Right ventricle myocardium superior (tissue), 1 donor: ENCODE results near the gene OR6V1. TPM values are rescaled to one million over a fixed set of nuclear protein-coding genes. Genes with fewer than 3 reads are reported as not detected.
A peak's percentile ranks its signal among the peaks of the same experiment; 100 is the strongest.

ENCODE experiments used
- ATAC-seq: fragments of 200-7000 bp; cut with Tn5 transposase; one replicate; pipeline ENCODE4 v1.9.1; 2020; ENCODE audit warnings: mild to moderate bottlenecking; ENCODE audit not compliant: poor library complexity
- DNase-seq: peaks from one replicate; pipeline ENCODE4 v3.0.0-alpha.2; 2020
- intact Hi-C: fragments of 100-400 bp; cut with DNase I; formaldehyde crosslinking; loops from one replicate; pipeline ENCODE4 v1.11.2; 2022
- long read RNA-seq: library from polyadenylated mRNA; unstranded; transcript quantifications from one replicate; pipeline ENCODE4 v2.0.0, GENCODE V29; 2021
- total RNA-seq: library from RNA; stranded (reverse); fragmentation: NEBNext Ultra II Directional; extraction: Animal tissue kit (Norgen Biotek cat#: 25700); gene quantifications from one replicate; pipeline ENCODE4 v1.2.1, GENCODE V29; 2021
- donor health status: DM: no; HTN: yes; CAD: no; lungs with severe emphysema.

Gene OR6V1
- total RNA-seq, result not detected
- long read RNA-seq, result 0 reads

GRCh38 chr7:143052041-143052440 is at the start of gene OR6V1:
TSS of gene OR6V1 (plus strand) at chr7:143052341. CDS start at chr7:143052341, 0 bp downstream.
- DNase-seq (no peak), ATAC-seq (no peak)
- intact Hi-C loops, result no loop called here

- ATAC-seq (no peak), DNase-seq (no peak)
- intact Hi-C loops, result loop anchor here (10.0 kb wide), 1 partner anchor 148 kb away; the partner anchor contains the start of gene EPHB6
These were observed 49.2 kb upstream of the OR6V1 start for GRCh38 chr7:143002898-143003297.

- intact Hi-C loops, result loop anchor here (10.0 kb wide), 1 partner anchor 149 kb away; the partner anchor contains the start of gene EPHB6
- ATAC-seq, result peak; percentile 64
- no peak for DNase-seq
These were observed 48.6 kb upstream of the OR6V1 start for GRCh38 chr7:143003393-143004051.

- intact Hi-C loops, result loop anchor here (5.0 to 10.0 kb wide), 3 partner anchors 151 to 302 kb away; partner anchors contain the start of gene EPHB6
- DNase-seq (no peak), ATAC-seq (no peak)
These were observed 46.4 kb upstream of the OR6V1 start for GRCh38 chr7:143005632-143006260.

- intact Hi-C loops, result loop anchor here (5.0 to 10.0 kb wide), 3 partner anchors 153 to 299 kb away; partner anchors contain the start of gene EPHB6
- peak; percentile 95 for ATAC-seq
These were observed 43.9 kb upstream of the OR6V1 start for GRCh38 chr7:143008007-143008901.

GRCh38 chr7:143012001-143012400 is 40.1 kb upstream of the OR6V1 start:
- intact Hi-C loops, result no loop called here
- ATAC-seq (no peak), DNase-seq (no peak)

More at GRCh38 chr7:143008007-143008901, 43.9 kb upstream of the OR6V1 start:
- peak; percentile 88 for DNase-seq

- ATAC-seq (no peak), DNase-seq (no peak)
These were observed 39.7 kb upstream of the OR6V1 start for GRCh38 chr7:143012409-143012808.

GRCh38 chr7:143013473-143013872 is 38.7 kb upstream of the OR6V1 start:
- ATAC-seq (no peak), DNase-seq (no peak)
- intact Hi-C loops, result no loop called here

More at GRCh38 chr7:143012409-143012808, 39.7 kb upstream of the OR6V1 start:
- intact Hi-C loops, result no loop called here

GRCh38 chr7:143013893-143014292 is 38.2 kb upstream of the OR6V1 start:
- intact Hi-C loops, result no loop called here
- no peak for DNase-seq
- ATAC-seq, result no peak

GRCh38 chr7:143015084-143015483 is 37.1 kb upstream of the OR6V1 start:
- no peak for DNase-seq
- intact Hi-C loops, result no loop called here
- no peak for ATAC-seq

- DNase-seq, result no peak
- intact Hi-C loops, result no loop called here
- ATAC-seq, result no peak
These were observed 36.1 kb upstream of the OR6V1 start for GRCh38 chr7:143015926-143016490.

- DNase-seq (no peak), ATAC-seq (no peak)
- intact Hi-C loops, result no loop called here
These were observed 35.1 kb upstream of the OR6V1 start for GRCh38 chr7:143016996-143017395.

GRCh38 chr7:143018931-143019330 is 33.2 kb upstream of the OR6V1 start:
- ATAC-seq (no peak), DNase-seq (no peak)
- intact Hi-C loops, result no loop called here

GRCh38 chr7:143023047-143023446 is 29.1 kb upstream of the OR6V1 start:
- intact Hi-C loops, result no loop called here
- no peak for DNase-seq
- no peak for ATAC-seq

- intact Hi-C loops, result no loop called here
- ATAC-seq, result no peak
- no peak for DNase-seq
These were observed 26.8 kb upstream of the OR6V1 start for GRCh38 chr7:143025371-143025770.

GRCh38 chr7:143027032-143027431 is 25.1 kb upstream of the OR6V1 start, which contains the start of gene OR9A2:
TSS of gene OR9A2 (minus strand) at chr7:143027132. CDS start at chr7:143027132, 0 bp downstream.
- intact Hi-C loops, result no loop called here
- no peak for ATAC-seq

GRCh38 chr7:143027683-143028082 is 24.5 kb upstream of the OR6V1 start:
- ATAC-seq, result no peak
- intact Hi-C loops, result no loop called here
- DNase-seq, result no peak

More at GRCh38 chr7:143027032-143027431, 25.1 kb upstream of the OR6V1 start, which contains the start of gene OR9A2:
- DNase-seq, result no peak

- DNase-seq, result no peak
- intact Hi-C loops, result no loop called here
- no peak for ATAC-seq
These were observed 13.5 kb upstream of the OR6V1 start for GRCh38 chr7:143038635-143039034.
